ENCODE measurements around the gene SARS1.
"Not testable (repeated sequence)": the region's sequence is repeated elsewhere in the genome, so short reads cannot be mapped to it uniquely, and the experiment has no call there.

SARS1 gene, protein sequence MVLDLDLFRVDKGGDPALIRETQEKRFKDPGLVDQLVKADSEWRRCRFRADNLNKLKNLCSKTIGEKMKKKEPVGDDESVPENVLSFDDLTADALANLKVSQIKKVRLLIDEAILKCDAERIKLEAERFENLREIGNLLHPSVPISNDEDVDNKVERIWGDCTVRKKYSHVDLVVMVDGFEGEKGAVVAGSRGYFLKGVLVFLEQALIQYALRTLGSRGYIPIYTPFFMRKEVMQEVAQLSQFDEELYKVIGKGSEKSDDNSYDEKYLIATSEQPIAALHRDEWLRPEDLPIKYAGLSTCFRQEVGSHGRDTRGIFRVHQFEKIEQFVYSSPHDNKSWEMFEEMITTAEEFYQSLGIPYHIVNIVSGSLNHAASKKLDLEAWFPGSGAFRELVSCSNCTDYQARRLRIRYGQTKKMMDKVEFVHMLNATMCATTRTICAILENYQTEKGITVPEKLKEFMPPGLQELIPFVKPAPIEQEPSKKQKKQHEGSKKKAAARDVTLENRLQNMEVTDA

DNA sequence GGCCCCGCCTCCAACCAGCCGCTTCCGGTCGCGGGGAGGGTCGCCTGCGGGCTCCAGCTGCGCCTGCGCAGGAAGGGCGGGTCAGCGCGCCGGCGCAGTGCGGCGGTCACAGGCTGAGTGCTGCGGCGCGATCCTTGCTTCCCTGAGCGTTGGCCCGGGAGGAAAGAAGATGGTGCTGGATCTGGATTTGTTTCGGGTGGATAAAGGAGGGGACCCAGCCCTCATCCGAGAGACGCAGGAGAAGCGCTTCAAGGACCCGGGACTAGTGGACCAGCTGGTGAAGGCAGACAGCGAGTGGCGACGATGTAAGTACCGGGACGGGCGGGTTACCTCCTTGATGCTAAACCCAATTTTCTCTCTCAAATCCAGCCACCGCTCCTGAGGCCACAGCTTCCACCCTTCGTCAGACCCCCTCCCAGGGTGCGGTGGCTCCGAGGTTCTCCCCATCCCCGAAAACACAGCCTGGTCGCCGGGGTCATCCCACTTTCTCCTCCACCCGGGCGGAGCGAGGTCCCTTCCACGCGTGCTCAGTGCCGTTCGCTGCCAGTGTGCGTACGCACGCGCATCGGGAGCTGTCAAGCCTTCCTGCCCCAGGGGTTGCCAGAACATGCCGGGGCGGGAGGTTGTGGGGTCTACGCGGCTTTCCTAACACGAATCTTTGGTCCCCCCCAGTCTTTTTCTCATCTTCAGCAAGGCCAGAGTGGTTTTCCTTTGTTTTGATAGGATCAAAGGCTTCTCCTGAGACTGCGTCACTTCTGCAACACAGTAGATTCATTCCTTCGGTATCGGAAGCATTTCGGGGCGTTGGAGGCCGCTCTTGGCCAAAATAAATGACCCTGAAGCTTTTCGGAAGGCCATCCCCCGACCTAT, at the start of gene SARS1:
Gene SARS1 (plus strand): TSS at position 95 of the 870 bp plus-strand sequence. CDS start 75 bp downstream, at position 170.
- peak; percentile 83 for DNase-seq (ENCODE audit: low read depth)

DNA sequence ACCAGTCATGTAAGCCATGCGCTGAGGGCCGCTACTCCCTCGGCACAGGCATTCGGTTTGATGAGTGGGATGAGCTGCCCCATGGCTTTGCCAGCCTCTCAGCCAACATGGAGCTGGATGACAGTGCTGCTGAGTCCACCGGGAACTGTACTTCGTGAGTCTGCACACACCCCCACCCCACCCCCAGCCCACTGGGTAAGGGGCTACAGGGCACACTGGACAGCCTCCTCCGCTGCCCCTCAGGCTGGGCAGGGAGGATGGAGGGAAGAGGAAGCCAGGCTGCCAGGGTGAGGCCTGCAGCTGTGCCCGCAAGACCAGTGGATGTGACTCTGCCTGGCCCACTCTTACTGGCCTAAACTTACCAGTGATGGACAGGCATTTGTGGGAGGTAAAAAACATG, 49.2 kb upstream of the SARS1 start:
- DNase-seq (ENCODE audit: low read depth): no peak

GRCh38 chr1:109167001-109167506, 46.7 kb upstream of the SARS1 start:
- no peak for DNase-seq (ENCODE audit: low read depth)

GRCh38 chr1:109170035-109170764, 43.5 kb upstream of the SARS1 start:
- DNase-seq (ENCODE audit: low read depth): no peak

- DNase-seq (ENCODE audit: low read depth): no peak
Measured at GRCh38 chr1:109171646-109172045, 42.1 kb upstream of the SARS1 start.

- DNase-seq (ENCODE audit: low read depth): not testable (repeated sequence)
Measured at GRCh38 chr1:109176349-109176748, 37.4 kb upstream of the SARS1 start.

- DNase-seq (ENCODE audit: low read depth): not testable (repeated sequence)
Measured at GRCh38 chr1:109180715-109181084, 33.0 kb upstream of the SARS1 start.

DNA sequence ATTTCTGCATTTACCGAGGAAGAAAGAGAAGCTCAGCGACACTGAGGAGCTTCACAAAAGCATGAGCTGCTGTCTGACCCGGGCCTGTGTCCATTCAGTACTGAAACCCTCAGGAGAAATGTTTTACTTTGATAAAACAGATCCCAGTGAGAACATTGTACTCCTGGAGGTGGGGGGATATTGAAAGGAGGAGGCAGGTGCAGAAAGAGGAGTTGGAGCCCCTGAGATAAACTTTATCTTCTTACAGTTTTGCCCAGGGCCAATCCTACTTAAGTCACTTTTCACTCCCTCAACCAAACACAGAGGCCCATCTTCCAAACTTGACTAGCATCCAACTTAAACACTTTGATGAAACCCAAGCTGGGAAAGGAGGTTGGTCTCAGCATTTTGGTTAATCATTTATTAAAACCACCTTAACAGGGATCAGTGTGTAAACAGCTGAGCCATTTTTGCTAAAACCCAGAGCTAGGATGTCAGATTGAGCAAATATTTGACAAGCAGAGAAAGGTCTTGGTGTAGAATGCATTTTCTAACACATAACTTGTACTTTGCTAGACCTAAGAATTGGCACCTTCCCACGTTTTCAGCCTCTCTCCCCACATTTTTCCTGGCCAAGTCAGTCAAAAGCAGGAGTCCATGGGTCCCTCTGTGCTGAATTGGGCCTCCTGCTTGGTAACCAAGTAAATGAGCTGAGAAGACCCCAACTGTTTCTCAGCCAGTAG, 32.5 kb upstream of the SARS1 start:
- DNase-seq (ENCODE audit: low read depth): no peak

DNA sequence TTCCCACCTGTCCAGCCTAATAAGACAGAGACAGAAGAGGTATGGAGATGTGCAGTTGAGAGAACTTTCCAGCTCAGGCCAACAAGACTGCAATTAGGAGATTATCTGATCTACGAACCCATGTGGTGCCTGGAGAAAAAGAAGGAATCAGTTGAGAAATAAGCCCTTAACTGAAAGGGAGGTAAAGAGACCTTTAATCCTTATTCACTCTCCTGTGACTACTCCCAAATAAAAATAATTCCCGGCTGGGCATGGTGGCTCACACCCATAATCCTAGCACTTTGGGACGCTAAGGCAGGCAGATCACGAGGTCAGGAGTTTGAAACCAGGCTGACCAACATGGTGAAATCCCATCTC, 31.9 kb upstream of the SARS1 start:
- no peak for DNase-seq (ENCODE audit: low read depth)

DNA sequence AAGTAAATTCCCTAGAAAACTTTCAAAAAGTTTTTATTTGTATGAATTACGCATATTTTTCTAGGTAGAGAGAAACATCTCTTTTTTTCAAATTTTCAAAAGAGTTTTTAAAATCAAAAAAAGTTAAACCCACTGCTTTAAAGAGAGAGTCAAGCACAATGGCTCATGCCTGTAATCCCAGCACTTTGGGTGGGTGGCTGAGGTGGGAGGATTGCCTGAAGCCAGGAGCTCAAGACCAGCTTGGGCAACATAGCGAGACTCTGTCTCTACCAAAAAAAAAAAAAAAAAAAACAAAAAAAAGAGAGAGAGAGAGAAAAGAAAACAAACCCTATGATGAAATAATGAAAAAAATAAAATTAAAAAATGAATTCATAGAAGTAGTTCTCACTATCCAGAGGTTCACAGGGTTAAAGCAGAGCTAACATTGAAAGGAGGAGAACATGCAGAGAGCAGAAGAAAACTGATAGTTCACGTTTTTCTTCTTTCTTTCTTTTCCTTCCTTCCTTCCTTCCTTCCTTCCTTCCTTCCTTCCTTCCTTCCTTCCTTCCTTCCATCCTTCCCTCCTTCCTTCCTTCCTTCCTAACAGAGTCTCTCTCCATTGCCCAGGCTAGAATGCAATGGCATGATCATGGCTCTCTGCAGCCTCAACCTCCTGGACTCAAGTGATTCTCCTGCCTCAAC, 30.5 kb upstream of the SARS1 start:
- DNase-seq (ENCODE audit: low read depth): no peak

DNA sequence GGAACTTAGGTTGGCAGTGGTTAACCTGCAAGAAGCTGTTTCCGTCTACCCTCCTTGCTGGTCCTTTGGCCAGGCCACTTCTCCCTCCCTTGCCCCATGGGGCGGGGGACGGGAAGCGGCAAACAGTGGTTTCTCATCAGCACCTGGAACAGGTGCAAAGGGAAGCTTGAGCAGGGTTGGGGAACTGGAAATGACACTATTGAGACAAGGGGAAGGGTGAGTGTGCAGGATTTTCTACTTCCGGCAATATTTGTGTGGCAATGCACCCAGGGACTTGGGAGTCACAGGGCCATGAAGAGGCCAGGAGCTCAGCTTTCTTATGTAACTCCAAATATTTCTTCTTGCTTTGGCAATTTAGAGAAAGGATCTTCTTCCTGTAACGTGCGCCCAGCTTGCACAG, 29.0 kb upstream of the SARS1 start:
- no peak for DNase-seq (ENCODE audit: low read depth)

GRCh38 chr1:109185357-109185756, 28.4 kb upstream of the SARS1 start:
- no peak for DNase-seq (ENCODE audit: low read depth)

GRCh38 chr1:109185990-109186732, 27.6 kb upstream of the SARS1 start:
- DNase-seq (ENCODE audit: low read depth): no peak

GRCh38 chr1:109186733-109187086, 27.0 kb upstream of the SARS1 start:
- no peak for DNase-seq (ENCODE audit: low read depth)

DNA sequence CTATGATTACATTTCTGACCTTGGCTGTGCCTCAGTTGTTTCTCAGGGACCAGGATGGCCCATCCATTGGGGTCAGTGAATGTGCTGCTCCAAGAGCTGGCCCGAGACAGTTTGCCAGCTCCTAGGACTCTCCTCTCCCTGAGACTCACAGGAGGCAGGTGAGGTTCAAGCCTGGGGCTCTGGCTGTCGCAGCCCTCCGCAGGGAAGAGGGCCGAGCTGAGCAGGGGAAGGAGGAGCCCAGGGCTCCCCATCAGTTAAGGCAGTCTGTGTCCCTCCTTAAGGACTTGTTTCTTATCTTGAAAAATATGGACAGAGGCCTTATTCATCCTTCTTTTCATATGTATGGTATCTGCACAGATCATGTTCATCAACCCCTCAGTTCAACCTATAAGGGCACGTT, 26.6 kb upstream of the SARS1 start:
- no peak for DNase-seq (ENCODE audit: low read depth)

- no peak for DNase-seq (ENCODE audit: low read depth)
Measured at GRCh38 chr1:109188200-109188599, 25.5 kb upstream of the SARS1 start.

DNA sequence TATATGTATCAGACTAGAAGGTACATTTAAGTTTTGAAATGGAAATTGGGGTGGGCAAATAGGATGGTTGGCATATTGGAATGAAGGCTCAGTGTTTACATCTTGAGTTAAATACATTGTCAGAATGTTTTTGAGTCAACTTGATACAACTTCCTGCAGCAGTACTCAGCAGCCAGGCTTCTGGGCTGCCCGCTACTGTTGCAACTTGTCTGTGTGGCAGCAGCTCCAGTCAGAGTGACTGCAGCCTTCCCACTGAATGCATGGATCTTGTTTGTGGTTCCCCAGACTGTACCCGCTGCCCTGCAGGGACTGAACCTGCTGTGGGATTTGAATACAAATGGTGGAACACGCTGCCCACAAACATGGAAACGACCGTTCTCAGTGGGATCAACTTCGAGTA, 24.9 kb upstream of the SARS1 start:
- DNase-seq (ENCODE audit: low read depth): no peak

DNA sequence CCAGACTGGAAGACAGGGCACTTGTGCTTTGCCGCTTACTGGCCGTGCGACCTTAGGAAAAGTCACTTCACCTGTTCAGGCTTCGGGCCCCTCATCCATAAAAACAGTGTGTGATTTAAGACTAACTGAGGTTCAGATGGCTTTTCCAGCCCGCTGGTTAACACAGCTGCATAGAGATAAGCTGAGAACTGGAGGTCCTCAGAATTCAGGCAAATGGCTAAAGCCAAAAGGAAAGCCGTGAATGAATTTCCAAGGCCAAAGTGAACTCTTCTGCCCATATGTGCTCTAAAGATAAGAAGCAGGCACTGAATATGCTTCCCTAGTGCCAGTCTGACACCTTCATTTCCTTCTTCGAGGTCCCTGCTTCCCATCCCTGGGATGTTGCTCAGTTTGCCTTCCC, 23.5 kb upstream of the SARS1 start:
- no peak for DNase-seq (ENCODE audit: low read depth)

- no peak for DNase-seq (ENCODE audit: low read depth)
Measured at GRCh38 chr1:109191377-109191776, 22.3 kb upstream of the SARS1 start.

- no peak for DNase-seq (ENCODE audit: low read depth)
Measured at GRCh38 chr1:109191891-109192290, 21.8 kb upstream of the SARS1 start.

Data from stimulated activated CD8-positive, alpha-beta memory T cell treated with anti-CD3 and anti-CD28 coated beads, Interleukin-4, amount 100 ng/mL, for 24 hours (primary cell).